IPS-18a (cell line): ENCODE results near the gene CTCFL.

ENCODE experiments used
- H3K27ac ChIP-seq: one replicate; pipeline ENCODE4 v1.5.1; 2013; ENCODE audit warnings: low read length
- H3K27me3 ChIP-seq: one replicate; pipeline ENCODE4 v1.6.1; 2013; ENCODE audit warnings: mild to moderate bottlenecking, low read length; ENCODE audit not compliant: control insufficient read depth, insufficient read depth
- H3K36me3 ChIP-seq: one replicate; pipeline ENCODE4 v1.6.1; 2013; ENCODE audit warnings: low read depth, low read length; ENCODE audit not compliant: control insufficient read depth
- H3K4me1 ChIP-seq: one replicate; pipeline ENCODE4 v1.6.1; 2013; ENCODE audit warnings: low read depth, low read length; ENCODE audit not compliant: control insufficient read depth
- H3K4me3 ChIP-seq: one replicate; pipeline ENCODE4 v1.5.1; 2013; ENCODE audit warnings: low read length
- H3K9ac ChIP-seq: one replicate; pipeline ENCODE4 v1.6.1; 2013; ENCODE audit warnings: mild to moderate bottlenecking, low read length, moderate library complexity
- H3K9me3 ChIP-seq: one replicate; pipeline ENCODE4 v1.6.1; 2013; ENCODE audit warnings: low read depth, low read length; ENCODE audit not compliant: control insufficient read depth

The CTCFL gene

GRCh38 chr20:57558614-57559288, 33.8 kb upstream of the CTCFL start:
- H3K9ac ChIP-seq, result no peak overlapping the region
- H3K36me3 ChIP-seq, result no peaks in the 10 kb centered on the region
- no peaks in the 10 kb centered on the region for H3K9me3 ChIP-seq
- no peaks in the 10 kb centered on the region for H3K27me3 ChIP-seq
- no peak overlapping the region for H3K4me3 ChIP-seq
- H3K4me1 ChIP-seq, result no peaks in the 10 kb centered on the region
- no peak overlapping the region for H3K27ac ChIP-seq

- H3K4me1 ChIP-seq, result no peaks in the 10 kb centered on the region
- H3K27ac ChIP-seq, result no peak overlapping the region
Observed at GRCh38 chr20:57557926-57558613, 33.1 kb upstream of the CTCFL start.

GRCh38 chr20:57556980-57557274, 32.0 kb upstream of the CTCFL start:
- H3K4me1 ChIP-seq, result no peaks in the 10 kb centered on the region
- H3K36me3 ChIP-seq, result no peaks in the 10 kb centered on the region
- H3K9me3 ChIP-seq, result no peaks in the 10 kb centered on the region
- no peaks in the 10 kb centered on the region for H3K27me3 ChIP-seq
- H3K27ac ChIP-seq, result no peak overlapping the region
- no peak overlapping the region for H3K4me3 ChIP-seq
- no peak overlapping the region for H3K9ac ChIP-seq

More at GRCh38 chr20:57557926-57558613, 33.1 kb upstream of the CTCFL start:
- Histone ChIP-seq H3K4me3 (no peak overlapping the region), H3K27me3 (no peaks in the 10 kb centered on the region), H3K9me3 (no peaks in the 10 kb centered on the region), H3K9ac (no peak overlapping the region), H3K36me3 (no peaks in the 10 kb centered on the region)

GRCh38 chr20:57555457-57556184, 30.7 kb upstream of the CTCFL start:
- H3K4me3 ChIP-seq, result no peak overlapping the region
- H3K36me3 ChIP-seq, result no peaks in the 10 kb centered on the region
- H3K9ac ChIP-seq, result no peak overlapping the region
- H3K4me1 ChIP-seq, result no peaks in the 10 kb centered on the region
- H3K27me3 ChIP-seq, result no peaks in the 10 kb centered on the region
- no peaks in the 10 kb centered on the region for H3K9me3 ChIP-seq
- H3K27ac ChIP-seq, result no peak overlapping the region

- no peaks in the 10 kb centered on the region for H3K27me3 ChIP-seq
Observed at GRCh38 chr20:57553376-57554018, 28.6 kb upstream of the CTCFL start.

GRCh38 chr20:57552471-57552870, 27.5 kb upstream of the CTCFL start:
- H3K4me1 ChIP-seq, result no peaks in the 10 kb centered on the region
- H3K27me3 ChIP-seq, result no peaks in the 10 kb centered on the region
- no peaks in the 10 kb centered on the region for H3K36me3 ChIP-seq
- no peak overlapping the region for H3K9ac ChIP-seq
- no peak overlapping the region for H3K27ac ChIP-seq
- H3K4me3 ChIP-seq, result no peak overlapping the region
- H3K9me3 ChIP-seq, result no peaks in the 10 kb centered on the region

More at GRCh38 chr20:57553376-57554018, 28.6 kb upstream of the CTCFL start:
- Histone ChIP-seq H3K4me1 (no peaks in the 10 kb centered on the region), H3K36me3 (no peaks in the 10 kb centered on the region), H3K9ac (no peak overlapping the region), H3K9me3 (no peaks in the 10 kb centered on the region), H3K27ac (no peak overlapping the region), H3K4me3 (no peak overlapping the region)

- H3K9ac ChIP-seq, result no peak overlapping the region
- H3K36me3 ChIP-seq, result no peaks in the 10 kb centered on the region
- no peaks in the 10 kb centered on the region for H3K9me3 ChIP-seq
- no peaks in the 10 kb centered on the region for H3K27me3 ChIP-seq
- H3K4me3 ChIP-seq, result no peak overlapping the region
- H3K27ac ChIP-seq, result no peak overlapping the region
- H3K4me1 ChIP-seq, result no peaks in the 10 kb centered on the region
Observed at GRCh38 chr20:57548177-57549058, 23.5 kb upstream of the CTCFL start.

GRCh38 chr20:57546956-57547649, 22.2 kb upstream of the CTCFL start:
- Histone ChIP-seq H3K36me3 (no peaks in the 10 kb centered on the region), H3K4me3 (no peak overlapping the region), H3K9me3 (no peaks in the 10 kb centered on the region), H3K27ac (no peak overlapping the region), H3K4me1 (no peaks in the 10 kb centered on the region), H3K27me3 (no peaks in the 10 kb centered on the region), H3K9ac (no peak overlapping the region)

GRCh38 chr20:57545927-57546662, 21.2 kb upstream of the CTCFL start:
- no peaks in the 10 kb centered on the region for H3K4me1 ChIP-seq
- no peak overlapping the region for H3K27ac ChIP-seq
- no peak overlapping the region for H3K4me3 ChIP-seq
- H3K9me3 ChIP-seq, result no peaks in the 10 kb centered on the region
- no peaks in the 10 kb centered on the region for H3K36me3 ChIP-seq
- no peaks in the 10 kb centered on the region for H3K27me3 ChIP-seq
- no peak overlapping the region for H3K9ac ChIP-seq

GRCh38 chr20:57544838-57545564, 20.1 kb upstream of the CTCFL start:
- no peaks in the 10 kb centered on the region for H3K36me3 ChIP-seq
- H3K4me3 ChIP-seq, result no peak overlapping the region
- no peaks in the 10 kb centered on the region for H3K4me1 ChIP-seq
- H3K9ac ChIP-seq, result no peak overlapping the region
- no peaks in the 10 kb centered on the region for H3K9me3 ChIP-seq
- no peak overlapping the region for H3K27ac ChIP-seq
- H3K27me3 ChIP-seq, result no peaks in the 10 kb centered on the region
